WTC11 (cell line): Measurements from ENCODE around the gene CCDC112. TPM values are rescaled to one million over a fixed set of nuclear protein-coding genes. Genes with fewer than 3 reads are reported as not detected.

ENCODE experiments used
- ATAC-seq: fragments of 200-7000 bp; cut with Tn5 transposase; 2 replicates; pipeline ENCODE4 v1.10.0; 2021; ENCODE audit warnings: mild to moderate bottlenecking, moderate library complexity
- CTCF ChIA-PET: fragments of 300-600 bp; sonication (Branson Sonifier 250); formaldehyde crosslinking; loops from one replicate; lab custom pipeline; 2021; ENCODE audit warnings: antibody characterized with exemption; lab: Charles Lee
- POLR2A ChIA-PET: fragments of 350-600 bp; sonication (Branson Sonifier 250); formaldehyde crosslinking; loops from one replicate; lab custom pipeline; 2021; ENCODE audit warnings: antibody characterized with exemption; lab: Charles Lee
- DNase-seq: peaks from one replicate; pipeline ENCODE4 v3.0.0; 2021; ENCODE audit warnings: low spot score
- H3K27ac Mint-ChIP-seq: 2 replicates; pipeline ENCODE4 v1.8.0; 2021; ENCODE audit warnings: mixed read lengths
- H3K27me3 Mint-ChIP-seq: 2 replicates; pipeline ENCODE4 v1.8.0; 2021; ENCODE audit warnings: low read depth, mild to moderate bottlenecking, moderate library complexity, mixed read lengths
- H3K36me3 Mint-ChIP-seq: 2 replicates; pipeline ENCODE4 v1.8.0; 2021; ENCODE audit warnings: mixed read lengths
- H3K4me1 Mint-ChIP-seq: 2 replicates; pipeline ENCODE4 v1.8.0; 2022; ENCODE audit warnings: mixed read lengths
- H3K4me3 Mint-ChIP-seq: 2 replicates; pipeline ENCODE4 v1.8.0; 2021; ENCODE audit warnings: mild to moderate bottlenecking, moderate library complexity, mixed read lengths
- H3K9me3 Mint-ChIP-seq: 2 replicates; pipeline ENCODE4 v1.8.0; 2021; ENCODE audit warnings: mixed read lengths
- CDX4 ChIP-seq: fragments of 250-450 bp; sonication (Bioruptor Pico); IDR thresholded peaks from 2 replicates; pipeline ENCODE4 v1.9.0; 2021; ENCODE audit warnings: moderate library complexity, mild to moderate bottlenecking, inconsistent platforms, borderline replicate concordance
- CREM ChIP-seq: sonication (generic); formaldehyde crosslinking; IDR thresholded peaks from 2 replicates; pipeline ENCODE4 v1.8.1; 2022; ENCODE audit warnings: mild to moderate bottlenecking, missing genetic modification reagents, moderate library complexity
- FOXK1 ChIP-seq: sonication (generic); formaldehyde crosslinking; IDR thresholded peaks from 2 replicates; pipeline ENCODE4 v1.8.0; 2022; ENCODE audit warnings: mild to moderate bottlenecking, moderate library complexity, missing genetic modification reagents
- GRHL2 ChIP-seq: fragments of 250-450 bp; sonication (Bioruptor Pico); IDR thresholded peaks from 2 replicates; pipeline ENCODE4 v1.8.0; 2022; ENCODE audit warnings: mild to moderate bottlenecking, moderate library complexity; ENCODE audit not compliant: insufficient replicate concordance, severe bottlenecking
- HMGA2 ChIP-seq: fragments of 250-450 bp; sonication (Bioruptor Pico); IDR thresholded peaks from 2 replicates; pipeline ENCODE4 v1.4.0; 2021; ENCODE audit warnings: mild to moderate bottlenecking, moderate library complexity
- KAT7 ChIP-seq: sonication (generic); formaldehyde crosslinking; IDR thresholded peaks from 2 replicates; pipeline ENCODE4 v1.8.1; 2023; ENCODE audit warnings: missing genetic modification reagents, mild to moderate bottlenecking, borderline replicate concordance
- NFATC4 ChIP-seq: fragments of 250-450 bp; sonication (Bioruptor Pico); IDR thresholded peaks from 2 replicates; pipeline ENCODE4 v1.9.0; 2021; ENCODE audit warnings: mild to moderate bottlenecking
- NFE2L1 ChIP-seq: sonication (generic); formaldehyde crosslinking; IDR thresholded peaks from 2 replicates; pipeline ENCODE4 v1.8.1; 2023; ENCODE audit warnings: missing genetic modification reagents
- NR2C2 ChIP-seq: sonication (generic); formaldehyde crosslinking; IDR thresholded peaks from 2 replicates; pipeline ENCODE4 v1.8.0; 2022; ENCODE audit warnings: mild to moderate bottlenecking, missing genetic modification reagents
- NR3C1 ChIP-seq: sonication (generic); formaldehyde crosslinking; conservative IDR thresholded peaks from 2 replicates; pipeline ENCODE4 v1.8.1; 2023; ENCODE audit warnings: low read depth, mild to moderate bottlenecking, missing genetic modification reagents
- PRRX2 ChIP-seq: fragments of 250-450 bp; sonication (Bioruptor Pico); IDR thresholded peaks from 2 replicates; pipeline ENCODE4 v1.8.0; 2021; ENCODE audit warnings: mild to moderate bottlenecking
- SMAD4 ChIP-seq: sonication (generic); formaldehyde crosslinking; IDR thresholded peaks from 2 replicates; pipeline ENCODE4 v1.8.0; 2022; ENCODE audit warnings: mild to moderate bottlenecking, missing genetic modification reagents
- STAT6 ChIP-seq: sonication (generic); formaldehyde crosslinking; conservative IDR thresholded peaks from 2 replicates; pipeline ENCODE4 v1.8.1; 2023; ENCODE audit warnings: mild to moderate bottlenecking, low read depth, missing genetic modification reagents, moderate library complexity
- TCF7 ChIP-seq: sonication (generic); formaldehyde crosslinking; IDR thresholded peaks from 2 replicates; pipeline ENCODE4 v1.8.0; 2022; ENCODE audit warnings: mild to moderate bottlenecking, low read depth, missing genetic modification reagents, moderate library complexity
- TEAD1 ChIP-seq: sonication (generic); formaldehyde crosslinking; IDR thresholded peaks from 2 replicates; pipeline ENCODE4 v1.8.0; 2022; ENCODE audit warnings: mild to moderate bottlenecking, missing genetic modification reagents
- ZBTB21 ChIP-seq: sonication (generic); formaldehyde crosslinking; IDR thresholded peaks from 2 replicates; pipeline ENCODE4 v1.8.1; 2023; ENCODE audit warnings: mild to moderate bottlenecking, missing genetic modification reagents, borderline replicate concordance
- ZNF671 ChIP-seq: fragments of 250-450 bp; sonication (Bioruptor Pico); IDR thresholded peaks from 2 replicates; pipeline ENCODE4 v1.8.0; 2021; ENCODE audit warnings: mild to moderate bottlenecking
- total RNA-seq: library from RNA; stranded (reverse); gene quantifications from 3 replicates; pipeline ENCODE4 v1.2.3, GENCODE V29; 2021
- TF ChIP-seq, protein P1 (sequence below): sonication (generic); formaldehyde crosslinking; IDR thresholded peaks from 2 replicates; pipeline ENCODE4 v1.8.0; 2023; ENCODE audit warnings: missing genetic modification reagents, mild to moderate bottlenecking, borderline replicate concordance
- TF ChIP-seq, protein P2 (sequence below): sonication (generic); formaldehyde crosslinking; IDR thresholded peaks from 2 replicates; pipeline ENCODE4 v1.8.0; 2022; ENCODE audit warnings: mild to moderate bottlenecking, missing genetic modification reagents
- TF ChIP-seq, protein P3 (sequence below): fragments of 250-450 bp; sonication (Bioruptor Pico); IDR thresholded peaks from 2 replicates; pipeline ENCODE4 v2.1.2; 2022; ENCODE audit warnings: mild to moderate bottlenecking, moderate library complexity
- TF ChIP-seq, protein P4 (sequence below): sonication (generic); formaldehyde crosslinking; IDR thresholded peaks from 2 replicates; pipeline ENCODE4 v1.8.1; 2022; ENCODE audit warnings: missing genetic modification reagents, borderline replicate concordance

The CCDC112 gene
- total RNA-seq, 1 experiment from 2014 or later, result 12.2 TPM

DNA sequence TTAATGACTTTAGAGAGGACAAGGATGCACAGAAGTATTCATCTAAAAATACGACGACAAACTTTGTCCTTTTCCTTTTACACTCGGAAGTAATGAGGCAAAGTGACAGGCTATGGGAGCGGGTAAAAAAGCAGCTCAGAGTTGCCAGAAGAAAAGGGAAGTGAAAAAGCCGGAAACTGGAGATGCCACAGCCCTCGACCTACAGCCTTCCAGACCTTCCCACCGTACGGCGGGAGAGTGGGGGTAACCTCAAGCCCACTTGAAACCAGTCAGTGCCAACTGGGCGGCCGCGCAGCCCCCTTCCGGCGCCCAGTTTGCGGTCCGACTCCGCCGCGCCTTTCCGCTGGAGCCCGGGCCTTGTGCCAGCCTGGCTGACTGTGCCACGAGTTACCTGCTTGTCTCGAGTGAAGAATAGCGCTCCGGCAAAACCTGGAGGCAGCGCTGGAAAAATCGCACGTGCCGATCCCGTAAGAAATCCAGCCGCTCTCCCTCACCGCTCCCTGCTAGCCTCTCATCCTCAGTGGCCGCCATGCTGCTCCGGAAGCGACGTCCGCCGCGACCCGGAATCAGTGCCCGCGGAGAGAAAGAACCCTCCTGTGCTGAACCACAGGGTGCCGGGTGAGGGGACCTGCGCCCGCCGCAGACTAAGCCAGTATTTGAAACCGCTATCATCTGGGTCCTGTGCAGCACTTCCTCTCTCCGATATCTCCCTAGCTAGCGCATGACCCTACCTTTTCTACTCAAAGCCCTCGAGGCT, 34.0 kb downstream of the CCDC112 start, which contains the start of gene PGGT1B:
PGGT1B (minus strand) TSS at position 557 of the 757 bp plus-strand sequence; CDS start at position 531, 26 bp downstream.
- Mint-ChIP-seq H3K4me1 (peaks cover 23% of the 10 kb centered on the region), H3K27me3 (no peaks in the 10 kb centered on the region), H3K36me3 (peaks cover 5% of the 10 kb centered on the region), H3K4me3 (peak within 1 kb of the TSS; percentile 85), H3K27ac (peak within 1 kb of the TSS; percentile 92), H3K9me3 (no peaks in the 10 kb centered on the region)
- DNase-seq (peak; percentile 72), ATAC-seq (peak; percentile 88)
- ChIA-PET CTCF (interaction anchor here (0.6 to 1.8 kb wide), 6 partner anchors 17 to 312 kb away, joined by 3 to 5 read pairs (median 4); no protein-coding TSS in a partner anchor), POLR2A (interaction anchor here (0.6 to 1.1 kb wide), 2 partner anchors 30 to 33 kb away, joined by 3 read pairs; no protein-coding TSS in a partner anchor)
- TF ChIP-seq, protein P1, sequence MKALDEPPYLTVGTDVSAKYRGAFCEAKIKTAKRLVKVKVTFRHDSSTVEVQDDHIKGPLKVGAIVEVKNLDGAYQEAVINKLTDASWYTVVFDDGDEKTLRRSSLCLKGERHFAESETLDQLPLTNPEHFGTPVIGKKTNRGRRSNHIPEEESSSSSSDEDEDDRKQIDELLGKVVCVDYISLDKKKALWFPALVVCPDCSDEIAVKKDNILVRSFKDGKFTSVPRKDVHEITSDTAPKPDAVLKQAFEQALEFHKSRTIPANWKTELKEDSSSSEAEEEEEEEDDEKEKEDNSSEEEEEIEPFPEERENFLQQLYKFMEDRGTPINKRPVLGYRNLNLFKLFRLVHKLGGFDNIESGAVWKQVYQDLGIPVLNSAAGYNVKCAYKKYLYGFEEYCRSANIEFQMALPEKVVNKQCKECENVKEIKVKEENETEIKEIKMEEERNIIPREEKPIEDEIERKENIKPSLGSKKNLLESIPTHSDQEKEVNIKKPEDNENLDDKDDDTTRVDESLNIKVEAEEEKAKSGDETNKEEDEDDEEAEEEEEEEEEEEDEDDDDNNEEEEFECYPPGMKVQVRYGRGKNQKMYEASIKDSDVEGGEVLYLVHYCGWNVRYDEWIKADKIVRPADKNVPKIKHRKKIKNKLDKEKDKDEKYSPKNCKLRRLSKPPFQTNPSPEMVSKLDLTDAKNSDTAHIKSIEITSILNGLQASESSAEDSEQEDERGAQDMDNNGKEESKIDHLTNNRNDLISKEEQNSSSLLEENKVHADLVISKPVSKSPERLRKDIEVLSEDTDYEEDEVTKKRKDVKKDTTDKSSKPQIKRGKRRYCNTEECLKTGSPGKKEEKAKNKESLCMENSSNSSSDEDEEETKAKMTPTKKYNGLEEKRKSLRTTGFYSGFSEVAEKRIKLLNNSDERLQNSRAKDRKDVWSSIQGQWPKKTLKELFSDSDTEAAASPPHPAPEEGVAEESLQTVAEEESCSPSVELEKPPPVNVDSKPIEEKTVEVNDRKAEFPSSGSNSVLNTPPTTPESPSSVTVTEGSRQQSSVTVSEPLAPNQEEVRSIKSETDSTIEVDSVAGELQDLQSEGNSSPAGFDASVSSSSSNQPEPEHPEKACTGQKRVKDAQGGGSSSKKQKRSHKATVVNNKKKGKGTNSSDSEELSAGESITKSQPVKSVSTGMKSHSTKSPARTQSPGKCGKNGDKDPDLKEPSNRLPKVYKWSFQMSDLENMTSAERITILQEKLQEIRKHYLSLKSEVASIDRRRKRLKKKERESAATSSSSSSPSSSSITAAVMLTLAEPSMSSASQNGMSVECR (CRISPR knock-in tag), result peak; percentile 78; the same call in 1 of the 2 replicates
- TF ChIP-seq NFE2L1 (CRISPR knock-in tag) (peak; percentile 83), ZNF671 (0 out of 2 replicates have a peak, but pooled peaks have one; percentile 53), ZBTB21 (0 out of 2 replicates have a peak, but pooled peaks have one; percentile 15), GRHL2 (no peak), SMAD4 (CRISPR knock-in tag) (no peak), NR3C1 (no peak), HMGA2 (CRISPR knock-in tag) (no peak), NR2C2 (CRISPR knock-in tag) (peak; percentile 92), KAT7 (CRISPR knock-in tag) (no peak), TCF7 (CRISPR knock-in tag) (no peak), NFATC4 (no peak), TEAD1 (CRISPR knock-in tag) (peak; percentile 58), PRRX2 (CRISPR knock-in tag) (no peak), CREM (CRISPR knock-in tag) (peak; percentile 90), STAT6 (no peak), CDX4 (CRISPR knock-in tag) (no peak), FOXK1 (CRISPR knock-in tag) (no peak)
- TF ChIP-seq, protein P2, sequence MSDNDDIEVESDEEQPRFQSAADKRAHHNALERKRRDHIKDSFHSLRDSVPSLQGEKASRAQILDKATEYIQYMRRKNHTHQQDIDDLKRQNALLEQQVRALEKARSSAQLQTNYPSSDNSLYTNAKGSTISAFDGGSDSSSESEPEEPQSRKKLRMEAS (CRISPR knock-in tag), result peak; percentile 78
- TF ChIP-seq, protein P3, sequence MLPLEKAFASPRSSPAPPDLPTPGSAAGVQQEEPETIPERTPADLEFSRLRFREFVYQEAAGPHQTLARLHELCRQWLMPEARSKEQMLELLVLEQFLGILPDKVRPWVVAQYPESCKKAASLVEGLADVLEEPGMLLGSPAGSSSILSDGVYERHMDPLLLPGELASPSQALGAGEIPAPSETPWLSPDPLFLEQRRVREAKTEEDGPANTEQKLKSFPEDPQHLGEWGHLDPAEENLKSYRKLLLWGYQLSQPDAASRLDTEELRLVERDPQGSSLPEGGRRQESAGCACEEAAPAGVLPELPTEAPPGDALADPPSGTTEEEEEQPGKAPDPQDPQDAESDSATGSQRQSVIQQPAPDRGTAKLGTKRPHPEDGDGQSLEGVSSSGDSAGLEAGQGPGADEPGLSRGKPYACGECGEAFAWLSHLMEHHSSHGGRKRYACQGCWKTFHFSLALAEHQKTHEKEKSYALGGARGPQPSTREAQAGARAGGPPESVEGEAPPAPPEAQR (CRISPR knock-in tag), result no peak
- TF ChIP-seq, protein P4, sequence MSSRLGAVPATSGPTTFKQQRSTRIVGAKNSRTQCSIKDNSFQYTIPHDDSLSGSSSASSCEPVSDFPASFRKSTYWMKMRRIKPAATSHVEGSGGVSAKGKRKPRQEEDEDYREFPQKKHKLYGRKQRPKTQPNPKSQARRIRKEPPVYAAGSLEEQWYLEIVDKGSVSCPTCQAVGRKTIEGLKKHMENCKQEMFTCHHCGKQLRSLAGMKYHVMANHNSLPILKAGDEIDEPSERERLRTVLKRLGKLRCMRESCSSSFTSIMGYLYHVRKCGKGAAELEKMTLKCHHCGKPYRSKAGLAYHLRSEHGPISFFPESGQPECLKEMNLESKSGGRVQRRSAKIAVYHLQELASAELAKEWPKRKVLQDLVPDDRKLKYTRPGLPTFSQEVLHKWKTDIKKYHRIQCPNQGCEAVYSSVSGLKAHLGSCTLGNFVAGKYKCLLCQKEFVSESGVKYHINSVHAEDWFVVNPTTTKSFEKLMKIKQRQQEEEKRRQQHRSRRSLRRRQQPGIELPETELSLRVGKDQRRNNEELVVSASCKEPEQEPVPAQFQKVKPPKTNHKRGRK (CRISPR knock-in tag), result no peak
